Esophagus muscularis mucosa (tissue), 4 donors: ENCODE results near the gene MOSPD2. TPM values are rescaled to one million over a fixed set of nuclear protein-coding genes. Genes with fewer than 3 reads are reported as not detected.

Experiments
- DNase-seq: peaks from one replicate; pipeline ENCODE4 v3.0.0-alpha.2; 2017; ENCODE audit errors: extremely low spot score
- H3K27ac ChIP-seq, 4 donors: fragments of 200-600 bp; sonication (generic); replicated peaks in 1 of 4; 1 replicate in 3 of 4; 2 replicates in 1 of 4; pipeline ENCODE4 v1.5.1; 2016 to 2019; ENCODE audit warnings: mild to moderate bottlenecking in 1 of 4
- H3K27me3 ChIP-seq, 4 donors: fragments of 200-600 bp; sonication (generic); one replicate each; pipeline versions ENCODE4 v1.5.1 to v1.6.0; 2016 to 2019
- H3K36me3 ChIP-seq, 4 donors: fragments of 200-600 bp; sonication (generic); one replicate each; pipeline ENCODE4 v1.5.1; 2016 to 2019
- H3K4me1 ChIP-seq, 4 donors: fragments of 200-600 bp; sonication (generic); one replicate each; pipeline ENCODE4 v1.5.1; 2016 to 2019
- H3K4me3 ChIP-seq, 4 donors: fragments of 200-600 bp; sonication (generic); 1 replicate in 2 of 4; 2 replicates in 2 of 4; pipeline ENCODE4 v1.5.1; 2016 to 2019; ENCODE audit warnings: mild to moderate bottlenecking in 4 of 4, moderate library complexity in 1 of 4
- H3K9me3 ChIP-seq, 4 donors: fragments of 200-600 bp; sonication (generic); 1 replicate in 3 of 4; 2 replicates in 1 of 4; pipeline ENCODE4 v1.5.1; 2016 to 2019
- CTCF ChIP-seq, 3 experiments: fragments of 200-600 bp in 2 of 3; fragments of 450-650 bp in 1 of 3; sonication (generic) in 2 of 3; IDR thresholded peaks; one replicate each; pipeline ENCODE4 v1.5.1; 2017 to 2019; ENCODE audit warnings: antibody characterized with exemption in 3 of 3, mild to moderate bottlenecking in 2 of 3, moderate library complexity in 1 of 3
- EP300 ChIP-seq: sonication (generic); formaldehyde crosslinking; IDR thresholded peaks from one replicate; pipeline ENCODE4 v1.6.1; 2017; ENCODE audit warnings: antibody characterized with exemption
- POLR2A ChIP-seq: fragments of 450-650 bp; IDR thresholded peaks from one replicate; pipeline ENCODE4 v1.6.1; 2017; ENCODE audit warnings: antibody characterized with exemption, moderate library complexity, mild to moderate bottlenecking, low read depth
- POLR2AphosphoS5 ChIP-seq, 2 donors: sonication (generic); formaldehyde crosslinking; IDR thresholded peaks; one replicate each; pipeline ENCODE4 v1.6.1; 2017; ENCODE audit warnings: antibody characterized with exemption in 2 of 2
- WGBS: methylation state at CpG from one replicate; pipeline ENCODE4 v1.1.5; 2018; 5-methylcytosine and 5-hydroxymethylcytosine counted together
- intact Hi-C: fragments of 100-400 bp; cut with DNase I; formaldehyde crosslinking; loops from one replicate; pipeline ENCODE4 v1.15.1; 2023
- total RNA-seq, 4 donors: library from RNA; depleted of rRNA; stranded (reverse); fragments of >200 nt; gene quantifications; one replicate each; pipeline versions ENCODE4 v1.1.0 to v1.2.1, GENCODE V29; 2016

The MOSPD2 gene
- total RNA-seq, 4 donors from 2014 or later: 9.4 to 15.4 (median 10.4) TPM

GRCh38 chrX:14832151-14832550 is 41.1 kb upstream of the MOSPD2 start:
- DNase-seq: no peak
- Histone ChIP-seq H3K27me3 (no peaks in the 10 kb centered on the region), H3K4me1 (no peaks in the 10 kb centered on the region), H3K36me3 (no peaks in the 10 kb centered on the region), H3K27ac (no peak overlapping the region), H3K4me3 (no peak overlapping the region), H3K9me3 (peaks cover 0 to 13% (median 0%) of the 10 kb centered on the region in 4 donors)
- TF ChIP-seq POLR2A (no peak), CTCF (IDR thresholded peaks at IDR 0.05) (no peak), POLR2AphosphoS5 (IDR thresholded peaks at IDR 0.05) (no peak), EP300 (no peak)
- WGBS: 57% methylated on average over 2 of the region's 2 CpGs
- intact Hi-C loops: no loop called here

- TF ChIP-seq CTCF (IDR thresholded peaks at IDR 0.05) (no peak), EP300 (no peak), POLR2A (no peak), POLR2AphosphoS5 (IDR thresholded peaks at IDR 0.05) (no peak)
- no peak overlapping the region for H3K27ac ChIP-seq
- intact Hi-C loops: no loop called here
- no peak for DNase-seq
- no peak overlapping the region for H3K4me3 ChIP-seq
- peaks cover 0 to 13% (median 0%) of the 10 kb centered on the region in 4 donors for H3K9me3 ChIP-seq
- no peaks in the 10 kb centered on the region for H3K4me1 ChIP-seq
- no peaks in the 10 kb centered on the region for H3K36me3 ChIP-seq
- no peaks in the 10 kb centered on the region for H3K27me3 ChIP-seq
These were observed 40.6 kb upstream of the MOSPD2 start for GRCh38 chrX:14832586-14832985.

- no peaks in the 10 kb centered on the region for H3K4me1 ChIP-seq
- WGBS: 77% methylated on average over 2 of the region's 2 CpGs
- no peaks in the 10 kb centered on the region for H3K27me3 ChIP-seq
- no peak for TF ChIP-seq POLR2AphosphoS5 (IDR thresholded peaks at IDR 0.05)
- no peak for TF ChIP-seq POLR2A
- no peak for TF ChIP-seq CTCF (IDR thresholded peaks at IDR 0.05)
- no peak for TF ChIP-seq EP300
- no peaks in the 10 kb centered on the region for H3K36me3 ChIP-seq
- H3K9me3 ChIP-seq: no peaks in the 10 kb centered on the region
- no peak for DNase-seq
- H3K4me3 ChIP-seq: no peak overlapping the region
- intact Hi-C loops: no loop called here
- H3K27ac ChIP-seq: no peak overlapping the region
These were observed 36.1 kb upstream of the MOSPD2 start for GRCh38 chrX:14837155-14837554.

GRCh38 chrX:14843666-14844065 is 29.6 kb upstream of the MOSPD2 start:
- Histone ChIP-seq H3K4me3 (no peak overlapping the region), H3K36me3 (no peaks in the 10 kb centered on the region), H3K4me1 (no peaks in the 10 kb centered on the region), H3K9me3 (no peaks in the 10 kb centered on the region), H3K27ac (no peak overlapping the region), H3K27me3 (no peaks in the 10 kb centered on the region)
- TF ChIP-seq POLR2AphosphoS5 (IDR thresholded peaks at IDR 0.05): no peak
- no peak for TF ChIP-seq EP300
- no peak for TF ChIP-seq POLR2A
- TF ChIP-seq CTCF (IDR thresholded peaks at IDR 0.05): no peak
- intact Hi-C loops: no loop called here
- WGBS: 77% methylated on average over 4 of the region's 4 CpGs
- DNase-seq: no peak

GRCh38 chrX:14851526-14851925 is 21.7 kb upstream of the MOSPD2 start:
- TF ChIP-seq EP300 (no peak), CTCF (IDR thresholded peaks at IDR 0.05) (no peak), POLR2AphosphoS5 (IDR thresholded peaks at IDR 0.05) (no peak), POLR2A (no peak)
- Histone ChIP-seq H3K27ac (no peak overlapping the region), H3K4me3 (no peak overlapping the region), H3K4me1 (no peaks in the 10 kb centered on the region), H3K9me3 (no peaks in the 10 kb centered on the region), H3K36me3 (no peaks in the 10 kb centered on the region), H3K27me3 (no peaks in the 10 kb centered on the region)
- no peak for DNase-seq
- WGBS: 74% methylated on average over 3 of the region's 3 CpGs
- intact Hi-C loops: no loop called here
